Measurements from ENCODE around the gene OLR1. TPM values are rescaled to one million over a fixed set of nuclear protein-coding genes. Genes with fewer than 3 reads are reported as not detected.

The OLR1 gene
- polyA plus RNA-seq, 1 donor from 2014 or later, result not detected

GRCh38 chr12:10213168-10214135 is 41.5 kb upstream of the OLR1 start:
- Histone ChIP-seq H3K4me3 (ENCODE audit: low read length) (peak overlapping the region; percentile 96), H2AFZ (ENCODE audit: low read depth, low read length) (peak overlapping the region; percentile 99), H3K27ac (ENCODE audit: low read length) (peak overlapping the region; percentile 93), H3F3A (ENCODE audit: insufficient read depth, low read length, poor library complexity, severe bottlenecking) (no peaks in the 10 kb centered on the region), H4K20me1 (ENCODE audit: insufficient read depth) (no peaks in the 10 kb centered on the region), H3K79me2 (replicated peaks; ENCODE audit: insufficient read depth, low read length) (peaks cover 27% of the 10 kb centered on the region), H3K36me3 (ENCODE audit: insufficient read depth, low read length) (no peaks in the 10 kb centered on the region), H3K9ac (ENCODE audit: low read length) (peak overlapping the region; percentile 99), H3K9me3 (ENCODE audit: low read length) (no peaks in the 10 kb centered on the region), H3K4me2 (ENCODE audit: low read length) (peak overlapping the region; percentile 57), H3K27me3 (ENCODE audit: insufficient read depth, low read depth, low read length) (no peaks in the 10 kb centered on the region), H3K9me2 (ENCODE audit: insufficient read depth, low read length) (no peaks in the 10 kb centered on the region)
- TF ChIP-seq CTCF (IDR thresholded peaks at IDR 0.05; ENCODE audit: poor library complexity, severe bottlenecking) (no peak), POLR2AphosphoS5 (IDR thresholded peaks at IDR 0.05) (no peak), TAF1 (IDR thresholded peaks at IDR 0.05; ENCODE audit: low read depth) (no peak), EZH2 (IDR thresholded peaks at IDR 0.05; ENCODE audit: borderline replicate concordance, insufficient read depth, low read length, poor library complexity, severe bottlenecking) (no peak), EP300 (conservative IDR thresholded peaks at IDR 0.05; ENCODE audit: poor library complexity, severe bottlenecking) (no peak), MXI1 (conservative IDR thresholded peaks at IDR 0.05; ENCODE audit: poor library complexity, severe bottlenecking) (peak; percentile 48), RAD21 (conservative IDR thresholded peaks at IDR 0.05) (no peak), SMC3 (conservative IDR thresholded peaks at IDR 0.05; ENCODE audit: poor library complexity) (no peak)
- TF ChIP-seq, protein P1, sequence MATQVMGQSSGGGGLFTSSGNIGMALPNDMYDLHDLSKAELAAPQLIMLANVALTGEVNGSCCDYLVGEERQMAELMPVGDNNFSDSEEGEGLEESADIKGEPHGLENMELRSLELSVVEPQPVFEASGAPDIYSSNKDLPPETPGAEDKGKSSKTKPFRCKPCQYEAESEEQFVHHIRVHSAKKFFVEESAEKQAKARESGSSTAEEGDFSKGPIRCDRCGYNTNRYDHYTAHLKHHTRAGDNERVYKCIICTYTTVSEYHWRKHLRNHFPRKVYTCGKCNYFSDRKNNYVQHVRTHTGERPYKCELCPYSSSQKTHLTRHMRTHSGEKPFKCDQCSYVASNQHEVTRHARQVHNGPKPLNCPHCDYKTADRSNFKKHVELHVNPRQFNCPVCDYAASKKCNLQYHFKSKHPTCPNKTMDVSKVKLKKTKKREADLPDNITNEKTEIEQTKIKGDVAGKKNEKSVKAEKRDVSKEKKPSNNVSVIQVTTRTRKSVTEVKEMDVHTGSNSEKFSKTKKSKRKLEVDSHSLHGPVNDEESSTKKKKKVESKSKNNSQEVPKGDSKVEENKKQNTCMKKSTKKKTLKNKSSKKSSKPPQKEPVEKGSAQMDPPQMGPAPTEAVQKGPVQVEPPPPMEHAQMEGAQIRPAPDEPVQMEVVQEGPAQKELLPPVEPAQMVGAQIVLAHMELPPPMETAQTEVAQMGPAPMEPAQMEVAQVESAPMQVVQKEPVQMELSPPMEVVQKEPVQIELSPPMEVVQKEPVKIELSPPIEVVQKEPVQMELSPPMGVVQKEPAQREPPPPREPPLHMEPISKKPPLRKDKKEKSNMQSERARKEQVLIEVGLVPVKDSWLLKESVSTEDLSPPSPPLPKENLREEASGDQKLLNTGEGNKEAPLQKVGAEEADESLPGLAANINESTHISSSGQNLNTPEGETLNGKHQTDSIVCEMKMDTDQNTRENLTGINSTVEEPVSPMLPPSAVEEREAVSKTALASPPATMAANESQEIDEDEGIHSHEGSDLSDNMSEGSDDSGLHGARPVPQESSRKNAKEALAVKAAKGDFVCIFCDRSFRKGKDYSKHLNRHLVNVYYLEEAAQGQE (IDR thresholded peaks at IDR 0.05; ENCODE audit: borderline replicate concordance), result peak; percentile 44

DNA sequence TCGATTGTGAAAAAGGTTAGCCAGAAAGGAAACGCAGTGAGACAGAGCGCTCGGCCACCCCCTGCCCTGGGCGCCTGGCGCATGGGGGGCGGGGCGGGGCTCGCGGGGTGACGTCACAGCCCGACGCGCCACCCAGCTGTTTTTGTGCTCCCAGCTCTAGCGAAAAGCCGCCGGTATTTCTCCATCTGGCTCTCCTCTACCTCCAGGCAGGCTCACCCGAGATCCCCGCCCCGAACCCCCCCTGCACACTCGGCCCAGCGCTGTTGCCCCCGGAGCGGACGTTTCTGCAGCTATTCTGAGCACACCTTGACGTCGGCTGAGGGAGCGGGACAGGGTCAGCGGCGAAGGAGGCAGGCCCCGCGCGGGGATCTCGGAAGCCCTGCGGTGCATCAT is 40.8 kb upstream of the OLR1 start, which contains the start of gene GABARAPL1:
Gene GABARAPL1 (plus strand): TSS at position 139 of the 393 bp plus-strand sequence. CDS start 253 bp downstream, at position 392.
- peak within 1 kb of the TSS; percentile 99 for H2AFZ ChIP-seq (ENCODE audit: low read depth, low read length)
- TF ChIP-seq RAD21 (conservative IDR thresholded peaks at IDR 0.05) (no peak), POLR2AphosphoS5 (IDR thresholded peaks at IDR 0.05) (peak; percentile 81), SMC3 (conservative IDR thresholded peaks at IDR 0.05; ENCODE audit: poor library complexity) (no peak)
- TF ChIP-seq, protein P1 (IDR thresholded peaks at IDR 0.05; ENCODE audit: borderline replicate concordance), result peak; percentile 65
- peaks cover 27% of the 10 kb centered on the region for H3K79me2 ChIP-seq (replicated peaks; ENCODE audit: insufficient read depth, low read length)

More for the DNA sequence above, 40.8 kb upstream of the OLR1 start, which contains the start of gene GABARAPL1:
- Histone ChIP-seq H4K20me1 (ENCODE audit: insufficient read depth) (no peaks in the 10 kb centered on the region), H3K27me3 (ENCODE audit: insufficient read depth, low read depth, low read length) (no peaks in the 10 kb centered on the region), H3K9me3 (ENCODE audit: low read length) (no peaks in the 10 kb centered on the region), H3K27ac (ENCODE audit: low read length) (peak within 1 kb of the TSS; percentile 93), H3F3A (ENCODE audit: insufficient read depth, low read length, poor library complexity, severe bottlenecking) (no peaks in the 10 kb centered on the region), H3K4me3 (ENCODE audit: low read length) (peak within 1 kb of the TSS; percentile 96), H3K9me2 (ENCODE audit: insufficient read depth, low read length) (no peaks in the 10 kb centered on the region), H3K36me3 (ENCODE audit: insufficient read depth, low read length) (no peaks in the 10 kb centered on the region), H3K4me2 (ENCODE audit: low read length) (peak within 1 kb of the TSS; percentile 57), H3K9ac (ENCODE audit: low read length) (peak within 1 kb of the TSS; percentile 99)
